ENCODE data around the gene DNAH11. TPM values are rescaled to one million over a fixed set of nuclear protein-coding genes. Genes with fewer than 3 reads are reported as not detected.

The DNAH11 gene
- total and polyA plus RNA-seq, 2 of the 8 experiments (the other 6 are each of a cell fraction or from before 2014, with no cell fraction given): 1.8 to 4.9 TPM

DNA sequence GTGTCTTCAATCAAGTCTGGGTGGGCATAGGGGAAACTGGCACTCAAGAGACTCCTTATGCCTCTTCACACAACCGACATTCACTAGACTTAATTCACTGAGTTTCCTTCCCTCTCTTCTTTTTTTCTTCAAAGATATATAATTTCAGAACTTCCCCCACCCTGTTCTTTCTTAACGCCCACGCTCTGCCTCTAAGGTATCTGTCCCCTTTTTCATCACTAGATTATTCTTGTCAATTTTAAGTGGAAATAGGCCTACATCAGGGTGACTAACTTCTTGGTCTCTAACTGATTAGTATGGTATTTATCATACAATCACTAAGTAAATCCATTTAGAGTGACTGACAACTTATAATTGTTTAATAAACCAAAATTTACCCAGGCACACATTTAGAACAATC is 276.2 kb downstream of the DNAH11 start:
- no peak overlapping the region for H2BK20ac ChIP-seq (ENCODE audit: low read length)
- no peak overlapping the region for H3K18ac ChIP-seq (ENCODE audit: extremely low read depth, low read length)
- H2BK120ac ChIP-seq (replicated peaks; ENCODE audit: low read depth, low read length): no peak overlapping the region
- no peaks in the 10 kb centered on the region for H4K20me1 ChIP-seq (replicated peaks in 1 of 2; ENCODE audit: control insufficient read depth in 1 of 2, insufficient read depth in 2 of 2, low read length in 2 of 2)
- H2BK12ac ChIP-seq (ENCODE audit: low read depth, low read length): no peak overlapping the region
- H2BK15ac ChIP-seq (ENCODE audit: low read length): no peak overlapping the region
- no peak overlapping the region for H3K23ac ChIP-seq (ENCODE audit: insufficient read length)
- H2BK5ac ChIP-seq (ENCODE audit: low read depth, low read length): no peak overlapping the region
- H3K79me2 ChIP-seq (ENCODE audit: control insufficient read depth in 1 of 2, insufficient read depth in 2 of 2, low read length in 2 of 2): no peaks in the 10 kb centered on the region
- no peak overlapping the region for H3K27ac ChIP-seq (ENCODE audit: low read depth, low read length)
- H3K4me1 ChIP-seq (replicated peaks in 1 of 4; ENCODE audit: control insufficient read depth in 3 of 4, insufficient read depth in 4 of 4, low read length in 3 of 4): no peaks in the 10 kb centered on the region
- H3K9me3 ChIP-seq (ENCODE audit: insufficient read depth in 2 of 2, low read depth in 1 of 2, low read length in 1 of 2): no peaks in the 10 kb centered on the region
- no peaks in the 10 kb centered on the region for H3K36me3 ChIP-seq (ENCODE audit: control insufficient read depth in 2 of 4, insufficient read depth in 4 of 4, low read length in 3 of 4)
- ChIA-PET CTCF (ENCODE audit: partially characterized antibody) (interaction anchor here (1.2 kb wide), 1 partner anchor 51 kb away, joined by 4 read pairs; no protein-coding TSS in a partner anchor), POLR2A (ENCODE audit: partially characterized antibody) (no interaction called here)
- no peak overlapping the region for H2AFZ ChIP-seq (ENCODE audit: low read length)
- H2AK5ac ChIP-seq (ENCODE audit: low read depth, low read length): no peak overlapping the region
- H4K91ac ChIP-seq (replicated peaks; ENCODE audit: insufficient read length, low read length): no peak overlapping the region
- no peak overlapping the region for H4K5ac ChIP-seq (ENCODE audit: insufficient read length, low read depth, low read length)
- H3K4me2 ChIP-seq (ENCODE audit: insufficient read depth in 1 of 2, low read depth in 2 of 2, low read length in 2 of 2): no peak overlapping the region
- 93% methylated on average over 3 of the region's 3 CpGs; no CpG with 5 or more reads in 1 of the 2 experiments for WGBS, 2 experiments (ENCODE audit: extremely low coverage in 1 of 2, insufficient coverage in 1 of 2, insufficient read length in 1 of 2, insufficient replicate concordance in 2 of 2, low coverage in 1 of 2, low lambda C conversion rate in 2 of 2, missing lambda C conversion rate in 1 of 2)
- H3K14ac ChIP-seq (ENCODE audit: insufficient read length): no peak overlapping the region
- H3K27me3 ChIP-seq (replicated peaks in 1 of 4; ENCODE audit: control insufficient read depth in 3 of 4, extremely low read depth in 1 of 4, insufficient read depth in 3 of 4, low read length in 3 of 4): no peaks in the 10 kb centered on the region
- H3K9ac ChIP-seq (replicated peaks in 1 of 4; ENCODE audit: extremely low read depth in 1 of 4, low read depth in 3 of 4, low read length in 3 of 4): no peak overlapping the region
- H4K8ac ChIP-seq (ENCODE audit: extremely low read depth, insufficient read depth, low read length): no peak overlapping the region
- FAIRE-seq: no peak
- no peak for DNase-seq (ENCODE audit: low read depth in 1 of 2, low spot score in 2 of 2)
- no peak overlapping the region for H3K56ac ChIP-seq (replicated peaks; ENCODE audit: insufficient read length, low read depth, low read length)
- H3K23me2 ChIP-seq (ENCODE audit: low read depth, low read length): no peaks in the 10 kb centered on the region
- no peak overlapping the region for H3K4me3 ChIP-seq (ENCODE audit: extremely low read depth in 1 of 4, insufficient read depth in 2 of 4, low read depth in 3 of 4, low read length in 4 of 4)
- H3K79me1 ChIP-seq (ENCODE audit: low read depth, low read length): no peaks in the 10 kb centered on the region
- no peak overlapping the region for H3K4ac ChIP-seq (replicated peaks; ENCODE audit: insufficient read length, low read depth, low read length)
- TF ChIP-seq CBX8 (IDR thresholded peaks at IDR 0.05; ENCODE audit: borderline replicate concordance, low read depth, low read length): no peak
- no peak for TF ChIP-seq NRF1 (IDR thresholded peaks at IDR 0.05; ENCODE audit: low read depth, low read length)
- no peak for TF ChIP-seq JUN (IDR thresholded peaks at IDR 0.05; ENCODE audit: low read depth, low read length)
- no peak for TF ChIP-seq NANOG (IDR thresholded peaks at IDR 0.05; ENCODE audit: insufficient read depth, low read depth, low read length, poor library complexity, severe bottlenecking)
- TF ChIP-seq HDAC2 (IDR thresholded peaks at IDR 0.05; ENCODE audit: borderline replicate concordance in 1 of 2, low read depth in 2 of 2, low read length in 2 of 2): no peak
- no peak for TF ChIP-seq RNF2 (IDR thresholded peaks at IDR 0.05; ENCODE audit: borderline replicate concordance, low read depth, low read length, missing control alignments, poor library complexity, severe bottlenecking)
- TF ChIP-seq ASH2L (IDR thresholded peaks at IDR 0.05; ENCODE audit: low read length): no peak
- no peak for TF ChIP-seq RAD21 (IDR thresholded peaks at IDR 0.05 in 1 of 2, conservative IDR thresholded peaks at IDR 0.05 in 1 of 2; ENCODE audit: low read depth in 2 of 2, low read length in 2 of 2)
- no peak for TF ChIP-seq ZNF274 (IDR thresholded peaks at IDR 0.05; ENCODE audit: borderline replicate concordance, extremely low read depth, low read length)
- no peak for TF ChIP-seq KDM4A (IDR thresholded peaks at IDR 0.05; ENCODE audit: low read depth, low read length, severe bottlenecking)
- no peak for TF ChIP-seq SRF (IDR thresholded peaks at IDR 0.05; ENCODE audit: low read depth, low read length)
- no peak for TF ChIP-seq SUZ12 (IDR thresholded peaks at IDR 0.05; ENCODE audit: low read length)
- TF ChIP-seq JUND (IDR thresholded peaks at IDR 0.05; ENCODE audit: low read length): no peak
